Measurements from ENCODE around the gene REXO4. TPM values are rescaled to one million over a fixed set of nuclear protein-coding genes. Genes with fewer than 3 reads are reported as not detected.
"Not testable (repeated sequence)": the region's sequence is repeated elsewhere in the genome, so short reads cannot be mapped to it uniquely, and the experiment has no call there.

Gene REXO4
- total RNA-seq, 4 donors from 2014 or later, result 11.2 to 29.9 (median 18.1) TPM

DNA sequence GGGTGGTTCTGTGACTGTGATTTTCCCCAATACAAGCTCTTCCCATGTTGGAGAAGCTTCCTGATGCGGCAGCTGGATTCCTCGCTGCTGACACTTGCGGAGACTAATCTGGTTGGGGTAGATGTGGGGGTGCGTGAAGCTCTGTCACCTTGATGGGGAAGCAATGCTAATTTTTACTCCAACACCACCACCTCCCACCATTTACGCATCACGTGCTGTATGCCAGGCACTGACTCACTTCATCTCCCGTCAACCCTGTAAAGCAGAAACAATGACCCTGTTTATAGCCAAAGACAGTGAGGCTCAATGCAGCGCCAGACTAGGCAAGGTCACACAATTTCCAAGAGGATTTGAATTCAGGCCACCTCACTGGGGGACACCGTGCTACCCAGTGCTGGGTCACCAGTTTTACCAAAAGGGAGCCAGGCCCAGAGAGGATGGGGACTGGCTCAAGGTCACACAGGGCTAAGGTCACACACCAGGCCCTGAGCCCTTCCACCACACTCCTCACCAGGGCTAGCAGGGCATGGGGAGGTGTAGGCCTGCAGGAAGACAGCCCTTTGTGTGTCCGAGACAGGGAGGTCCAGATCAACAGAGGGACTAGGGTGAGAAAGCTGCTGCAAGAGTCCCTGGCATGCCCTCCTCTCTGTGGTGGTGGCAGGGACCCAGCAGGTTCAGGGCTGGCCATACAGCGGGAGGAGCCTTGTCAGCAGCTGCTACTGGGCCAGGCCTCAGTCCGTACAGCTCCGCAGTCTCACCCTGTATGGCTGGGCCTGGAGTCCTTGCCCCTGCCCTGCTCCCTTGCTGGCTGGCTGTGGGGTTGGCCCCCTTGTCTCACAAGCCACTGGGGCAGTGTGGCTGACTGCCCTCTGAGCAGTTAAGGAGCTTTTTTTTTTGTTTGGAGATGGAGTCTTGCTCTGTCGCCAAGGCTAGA, 38.4 kb downstream of the REXO4 start:
- H3K27ac ChIP-seq, result no peak overlapping the region
- no peak for ATAC-seq
- TF ChIP-seq POLR2AphosphoS5 (IDR thresholded peaks at IDR 0.05), result no peak
- no peak for TF ChIP-seq POLR2A (IDR thresholded peaks at IDR 0.05)
- TF ChIP-seq, protein P1, sequence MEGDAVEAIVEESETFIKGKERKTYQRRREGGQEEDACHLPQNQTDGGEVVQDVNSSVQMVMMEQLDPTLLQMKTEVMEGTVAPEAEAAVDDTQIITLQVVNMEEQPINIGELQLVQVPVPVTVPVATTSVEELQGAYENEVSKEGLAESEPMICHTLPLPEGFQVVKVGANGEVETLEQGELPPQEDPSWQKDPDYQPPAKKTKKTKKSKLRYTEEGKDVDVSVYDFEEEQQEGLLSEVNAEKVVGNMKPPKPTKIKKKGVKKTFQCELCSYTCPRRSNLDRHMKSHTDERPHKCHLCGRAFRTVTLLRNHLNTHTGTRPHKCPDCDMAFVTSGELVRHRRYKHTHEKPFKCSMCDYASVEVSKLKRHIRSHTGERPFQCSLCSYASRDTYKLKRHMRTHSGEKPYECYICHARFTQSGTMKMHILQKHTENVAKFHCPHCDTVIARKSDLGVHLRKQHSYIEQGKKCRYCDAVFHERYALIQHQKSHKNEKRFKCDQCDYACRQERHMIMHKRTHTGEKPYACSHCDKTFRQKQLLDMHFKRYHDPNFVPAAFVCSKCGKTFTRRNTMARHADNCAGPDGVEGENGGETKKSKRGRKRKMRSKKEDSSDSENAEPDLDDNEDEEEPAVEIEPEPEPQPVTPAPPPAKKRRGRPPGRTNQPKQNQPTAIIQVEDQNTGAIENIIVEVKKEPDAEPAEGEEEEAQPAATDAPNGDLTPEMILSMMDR (IDR thresholded peaks at IDR 0.05), result no peak
- no peak for TF ChIP-seq EP300 (IDR thresholded peaks at IDR 0.05)

DNA sequence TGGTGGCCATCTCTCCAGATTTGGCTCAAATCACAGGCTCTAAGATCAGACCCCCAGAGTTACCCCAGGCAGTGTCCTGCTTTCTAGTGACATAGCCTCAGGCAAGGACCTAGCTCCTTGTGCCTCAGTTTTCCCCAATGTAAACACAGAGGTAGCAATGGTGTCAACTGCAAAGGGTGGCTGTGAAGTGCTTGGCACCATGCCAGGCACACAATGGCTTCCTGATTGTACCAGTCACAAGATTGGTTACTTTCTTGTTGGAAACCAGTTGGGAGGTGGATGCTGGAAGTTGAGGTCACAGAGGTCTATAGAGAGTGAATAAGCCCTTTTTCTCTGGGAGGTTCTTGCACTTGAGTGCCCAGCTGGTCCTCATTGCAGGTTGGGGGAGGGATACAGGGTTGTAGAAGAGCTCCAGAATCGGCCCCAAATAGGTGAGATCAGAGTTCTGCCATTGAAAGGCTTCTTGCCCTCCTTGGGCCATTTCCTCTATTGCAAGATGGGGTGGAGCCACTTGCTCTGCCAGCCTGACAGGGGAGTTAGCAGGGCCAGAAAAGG, 39.3 kb downstream of the REXO4 start:
- WGBS, 2 donors (ENCODE audit: low coverage in 1 of 2), result no CpG with 5 or more reads among the region's 1 CpG
- Histone ChIP-seq H3K4me1 (peaks cover 0 to 26% (median 15%) of the 10 kb centered on the region in 3 donors), H3K9me3 (no peaks in the 10 kb centered on the region), H3K4me3 (no peak overlapping the region), H3K36me3 (no peaks in the 10 kb centered on the region), H3K27me3 (no peaks in the 10 kb centered on the region), H3K27ac (no peak overlapping the region)
- ATAC-seq, result no peak
- TF ChIP-seq, protein P1 (IDR thresholded peaks at IDR 0.05), result no peak
- TF ChIP-seq EP300 (IDR thresholded peaks at IDR 0.05) (no peak), POLR2A (IDR thresholded peaks at IDR 0.05) (no peak)

More for the DNA sequence above, 38.4 kb downstream of the REXO4 start:
- Histone ChIP-seq H3K9me3 (no peaks in the 10 kb centered on the region), H3K4me3 (no peak overlapping the region), H3K36me3 (no peaks in the 10 kb centered on the region), H3K4me1 (peaks cover 0 to 17% (median 9%) of the 10 kb centered on the region in 3 donors), H3K27me3 (no peaks in the 10 kb centered on the region)
- 89 to 92% methylated on average over 7 to 8 of the region's 14 CpGs for WGBS, 2 donors (ENCODE audit: low coverage in 1 of 2)

DNA sequence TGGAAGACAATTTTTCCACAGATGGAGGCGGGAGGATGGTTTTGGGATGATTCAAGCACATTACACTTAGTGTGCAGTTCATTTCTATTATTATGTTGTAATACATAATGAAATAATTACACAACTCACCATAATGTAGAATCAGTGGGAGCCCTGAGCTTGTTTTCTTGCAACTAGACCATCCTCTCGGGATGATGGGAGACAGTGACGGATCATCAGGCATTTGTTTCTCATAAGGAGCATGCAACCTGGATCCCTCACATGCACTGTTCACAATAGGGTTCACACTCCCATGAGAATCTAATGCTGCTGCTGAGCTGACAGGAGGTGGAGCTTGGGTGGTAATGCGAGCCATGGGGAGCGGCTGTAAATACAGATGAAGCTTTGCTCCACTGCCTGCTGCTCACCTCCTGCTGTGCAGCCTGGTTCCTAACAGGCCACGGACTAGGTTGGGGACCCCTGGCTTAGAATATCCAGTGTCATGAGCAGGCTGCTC, 40.0 kb downstream of the REXO4 start:
- Histone ChIP-seq H3K4me1 (peaks cover 0 to 33% (median 18%) of the 10 kb centered on the region in 3 donors), H3K4me3 (no peak overlapping the region), H3K9me3 (no peaks in the 10 kb centered on the region), H3K27ac (no peak overlapping the region), H3K27me3 (no peaks in the 10 kb centered on the region), H3K36me3 (peaks cover 0 to 7% of the 10 kb centered on the region in 2 donors)
- TF ChIP-seq POLR2A (IDR thresholded peaks at IDR 0.05) (no peak), POLR2AphosphoS5 (IDR thresholded peaks at IDR 0.05) (no peak)
- TF ChIP-seq, protein P1 (IDR thresholded peaks at IDR 0.05), result no peak
- 74 to 78% methylated on average over 3 to 4 of the region's 6 CpGs for whole genome bisulfite sequencing, 2 donors (ENCODE audit: low coverage in 1 of 2)
- ATAC-seq, result no peak

DNA sequence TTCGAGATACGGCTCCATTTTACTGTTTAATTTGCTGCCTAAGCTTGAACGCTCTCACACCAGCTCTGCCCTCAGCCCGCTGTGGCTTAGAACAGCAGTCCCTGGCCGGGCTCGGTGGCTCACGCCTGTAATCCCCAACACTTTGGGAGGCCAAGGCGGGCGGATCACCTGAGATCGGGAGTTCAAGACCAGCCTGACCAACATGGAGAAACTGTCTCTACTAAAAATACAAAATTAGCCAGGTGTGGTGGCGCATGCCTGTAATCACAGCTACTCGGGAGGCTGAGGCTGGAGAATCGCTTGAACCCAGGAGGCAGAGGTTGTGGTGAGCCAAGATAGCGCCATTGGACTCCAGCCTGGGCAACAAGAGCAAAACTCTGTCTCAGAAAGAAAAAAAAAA, 40.5 kb downstream of the REXO4 start:
- not testable (repeated sequence) for ATAC-seq, H3K27me3 ChIP-seq, H3K9me3 ChIP-seq, H3K27ac ChIP-seq, H3K4me3 ChIP-seq
- peaks cover 0 to 12% of the 10 kb centered on the region in 2 donors for H3K36me3 ChIP-seq
- H3K4me1 ChIP-seq, result peaks cover 0 to 38% (median 22%) of the 10 kb centered on the region in 3 donors
- WGBS, 2 donors (ENCODE audit: low coverage in 1 of 2), result 68 to 86% methylated on average over 2 to 11 of the region's 14 CpGs

DNA sequence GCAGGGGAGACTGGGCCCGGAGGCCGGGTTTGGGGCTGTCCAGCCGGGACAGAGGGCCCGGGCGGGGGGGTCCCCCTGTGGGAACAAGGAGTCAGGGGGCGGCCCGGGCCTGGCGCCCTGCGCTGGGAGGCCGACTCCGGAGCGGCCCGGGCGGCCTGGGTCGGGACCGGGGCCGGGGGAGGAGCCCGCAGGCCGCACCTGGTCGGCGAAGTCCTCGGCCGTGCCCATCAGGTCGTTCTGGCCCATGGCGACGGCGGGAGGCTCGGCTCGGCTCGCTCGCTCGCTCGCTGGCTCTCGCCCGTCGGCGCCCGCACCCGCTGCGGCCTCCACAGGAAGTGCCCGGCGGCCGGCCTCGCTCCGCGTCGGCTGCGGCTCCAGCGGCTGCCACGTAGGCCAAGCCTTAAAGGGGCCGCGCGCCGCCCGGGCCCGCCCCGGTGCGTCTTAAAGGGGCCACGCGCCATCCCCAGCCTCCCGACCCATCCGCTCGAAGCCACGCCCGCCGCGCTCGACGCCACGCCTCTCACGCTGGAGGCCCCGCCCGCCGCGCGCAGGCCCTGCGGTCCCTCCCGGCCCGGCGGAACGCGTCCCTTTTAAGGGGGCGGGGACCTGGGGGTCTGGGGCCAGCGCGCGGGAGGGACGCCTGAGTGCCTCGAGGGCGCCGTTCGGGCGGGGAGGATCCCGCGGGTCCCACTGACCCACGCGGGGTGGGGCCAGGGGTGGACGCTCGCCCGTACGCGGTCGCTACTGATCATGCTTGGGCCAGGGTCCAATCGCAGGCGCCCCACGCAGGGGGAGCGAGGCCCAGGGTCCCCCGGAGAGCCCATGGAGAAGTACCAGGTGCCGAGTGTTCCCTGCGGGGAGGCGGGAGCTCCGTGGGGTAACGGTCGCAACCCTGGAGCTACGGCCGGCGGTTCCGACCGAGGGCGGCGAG, 41.8 kb downstream of the REXO4 start, which contains the start of the genes STKLD1 and SURF4:
Gene STKLD1, plus strand, starts transcription at position 643 of the 931 bp plus-strand sequence. Its CDS starts 108 bp downstream, at position 751.
Gene SURF4, minus strand, starts transcription at position 337 of the 931 bp plus-strand sequence. Its CDS starts 91 bp downstream, at position 246.
- no peaks in the 10 kb centered on the region for H3K27me3 ChIP-seq
- H3K36me3 ChIP-seq, result peaks cover 0 to 17% of the 10 kb centered on the region in 2 donors
- peak within 1 kb of the TSS; percentile 87 to 100 for H3K4me3 ChIP-seq
- peak; percentile 54 for TF ChIP-seq POLR2AphosphoS5 (IDR thresholded peaks at IDR 0.05)
- peak; percentile 82 to 88 for TF ChIP-seq POLR2A (IDR thresholded peaks at IDR 0.05)
- TF ChIP-seq EP300 (IDR thresholded peaks at IDR 0.05), result no peak
- TF ChIP-seq, protein P1 (IDR thresholded peaks at IDR 0.05), result peak in 3 of 4 experiments; percentile 7 to 60 (median 53)
- H3K9me3 ChIP-seq, result no peaks in the 10 kb centered on the region
- ATAC-seq, result peak; percentile 98
- H3K27ac ChIP-seq, result peak within 1 kb of the TSS; percentile 90 to 97 (median 94)
- H3K4me1 ChIP-seq, result peaks cover 0 to 51% (median 35%) of the 10 kb centered on the region in 3 donors
- no CpG with 5 or more reads among the region's 120 CpGs for WGBS, 2 donors (ENCODE audit: low coverage in 1 of 2)

All from gastroesophageal sphincter (tissue), 4 donors.